GM12801 (cell line): ENCODE results near the gene RBP5.

Experiments
- CTCF ChIP-seq: IDR thresholded peaks from one replicate; pipeline ENCODE4 v1.5.1; 2011; ENCODE audit warnings: control low read depth; ENCODE audit not compliant: insufficient read length; ENCODE audit errors: extremely low read depth

Gene RBP5

GRCh38 chr12:7161811-7162210, 33.1 kb upstream of the RBP5 start:
- no peak for TF ChIP-seq CTCF

GRCh38 chr12:7161327-7161726, 32.6 kb upstream of the RBP5 start:
- TF ChIP-seq CTCF: no peak

GRCh38 chr12:7160183-7160582, 31.5 kb upstream of the RBP5 start:
- no peak for TF ChIP-seq CTCF

GRCh38 chr12:7158781-7159609, 30.3 kb upstream of the RBP5 start:
- no peak for TF ChIP-seq CTCF

GRCh38 chr12:7157391-7157790, 28.7 kb upstream of the RBP5 start:
- TF ChIP-seq CTCF: no peak

GRCh38 chr12:7156259-7157197, 27.8 kb upstream of the RBP5 start:
- no peak for TF ChIP-seq CTCF

GRCh38 chr12:7155471-7156034, 26.9 kb upstream of the RBP5 start:
- no peak for TF ChIP-seq CTCF
